ENCODE data around the gene LCMT2.

GRCh38 chr15:43325039-43325684 is 5.2 kb downstream of the LCMT2 start:
- TF ChIP-seq FOXM1 (IDR thresholded peaks at IDR 0.05; ENCODE audit: borderline replicate concordance), result no peak
- TF ChIP-seq SUZ12 (IDR thresholded peaks at IDR 0.05), result no peak

Data from HEK293T (cell line).